Activated naive CD8-positive, alpha-beta T cell treated with anti-CD3 and anti-CD28 coated beads for 36 hours (primary cell): Measurements from ENCODE around the gene OR6C4. TPM values are rescaled to one million over a fixed set of nuclear protein-coding genes. Genes with fewer than 3 reads are reported as not detected.
"Not testable (repeated sequence)": the region's sequence is repeated elsewhere in the genome, so short reads cannot be mapped to it uniquely, and the experiment has no call there.

Source experiments
- DNase-seq: peaks from one replicate; pipeline ENCODE4 v3.0.0; 2021
- H3K27ac Mint-ChIP-seq: one replicate; pipeline ENCODE4 v1.8.0; 2022; ENCODE audit warnings: mild to moderate bottlenecking, moderate library complexity, mixed read lengths
- H3K27me3 Mint-ChIP-seq: one replicate; pipeline ENCODE4 v1.8.0; 2022; ENCODE audit warnings: mild to moderate bottlenecking, mixed read lengths
- H3K36me3 Mint-ChIP-seq: one replicate; pipeline ENCODE4 v1.8.0; 2021; ENCODE audit warnings: mild to moderate bottlenecking, mixed read lengths
- H3K4me1 Mint-ChIP-seq: one replicate; pipeline ENCODE4 v1.8.0; 2021; ENCODE audit warnings: mixed read lengths
- H3K4me3 Mint-ChIP-seq: one replicate; pipeline ENCODE4 v1.8.0; 2022; ENCODE audit warnings: mild to moderate bottlenecking, moderate library complexity, mixed read lengths
- H3K9me3 Mint-ChIP-seq: one replicate; pipeline ENCODE4 v1.8.0; 2022; ENCODE audit warnings: mixed read lengths
- total RNA-seq, 2 experiments: library from RNA; stranded (reverse); gene quantifications; one replicate each; pipeline ENCODE4 v1.2.3, GENCODE V29; 2021

OR6C4 gene
- not detected for total RNA-seq

DNA sequence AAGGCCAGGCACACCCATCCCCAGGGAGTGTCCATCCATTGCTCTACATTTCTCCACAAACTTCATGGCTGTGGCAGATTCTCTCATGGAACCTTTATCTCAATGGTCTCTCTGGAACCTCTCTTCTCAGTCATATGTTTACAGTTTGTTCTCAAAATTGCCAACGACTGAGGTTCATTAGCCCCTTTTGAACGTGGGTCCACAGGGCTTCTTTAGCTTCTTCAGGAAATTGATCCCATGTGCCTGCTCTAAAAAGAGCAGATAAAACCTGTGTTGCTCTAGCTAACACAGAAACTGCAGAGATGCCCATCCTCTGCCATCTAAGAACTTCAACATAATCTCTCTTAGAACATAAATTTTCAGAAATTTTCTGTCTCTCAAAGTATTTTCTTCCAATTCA lies at the start of gene OR6C4:
TSS of gene OR6C4 (plus strand) at position 301 of the 400 bp plus-strand sequence. CDS start 1,625 bp downstream, outside the sequence.
- Mint-ChIP-seq H3K27me3 (peaks cover 24% of the 10 kb centered on the region), H3K36me3 (no peaks in the 10 kb centered on the region), H3K27ac (no peak within 1 kb of the TSS), H3K4me3 (no peak within 1 kb of the TSS), H3K9me3 (no peaks in the 10 kb centered on the region), H3K4me1 (no peaks in the 10 kb centered on the region)
- DNase-seq = no peak

DNA sequence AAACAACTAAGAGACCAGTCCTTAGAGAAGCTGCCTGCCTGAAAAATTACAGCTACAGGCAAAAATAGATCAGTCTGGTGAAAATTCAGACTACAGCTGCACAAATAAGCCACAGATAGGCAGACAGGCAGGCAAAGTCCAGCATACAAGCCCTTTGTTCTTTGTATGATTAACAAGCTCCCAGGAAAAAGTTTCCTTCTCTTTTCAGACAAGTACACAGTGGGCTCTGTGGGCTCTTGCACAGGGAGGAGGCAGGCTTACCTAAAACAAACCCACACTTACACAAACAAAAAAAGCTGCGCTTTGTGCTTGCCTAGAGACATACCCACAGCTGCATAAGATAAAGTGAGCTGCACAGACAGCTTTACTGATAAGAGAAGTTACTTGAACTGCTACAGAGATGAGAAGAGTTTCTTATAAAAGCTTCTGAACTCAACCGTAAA lies 49.6 kb upstream of the OR6C4 start:
- H3K27me3 Mint-ChIP-seq = peaks cover 19% of the 10 kb centered on the region
- no peak overlapping the region for H3K27ac Mint-ChIP-seq
- H3K4me3 Mint-ChIP-seq = no peak overlapping the region
- H3K4me1 Mint-ChIP-seq = no peaks in the 10 kb centered on the region
- H3K36me3 Mint-ChIP-seq = no peaks in the 10 kb centered on the region
- no peaks in the 10 kb centered on the region for H3K9me3 Mint-ChIP-seq
- DNase-seq = no peak

DNA sequence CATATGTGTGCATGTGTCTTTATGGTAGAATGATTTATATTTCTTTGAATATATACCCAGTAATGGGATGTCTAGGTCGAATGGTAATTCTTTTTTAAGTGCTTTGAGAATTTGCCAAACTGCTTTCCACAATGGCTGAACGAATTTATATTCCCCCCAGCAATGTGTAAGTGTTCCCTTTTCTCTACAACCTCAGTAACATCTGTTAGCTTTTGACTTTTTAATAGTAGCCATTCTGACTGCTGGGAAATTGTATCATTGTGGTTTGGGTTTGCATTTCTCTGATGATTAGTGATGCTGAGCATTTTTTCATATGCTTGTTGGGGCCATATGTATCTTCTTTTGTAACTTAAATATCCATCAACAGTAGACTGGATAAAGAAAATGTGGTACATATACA lies 47.8 kb upstream of the OR6C4 start:
- Mint-ChIP-seq H3K4me3 (no peak overlapping the region), H3K4me1 (no peaks in the 10 kb centered on the region), H3K27ac (no peak overlapping the region), H3K27me3 (peaks cover 9% of the 10 kb centered on the region), H3K9me3 (no peaks in the 10 kb centered on the region), H3K36me3 (no peaks in the 10 kb centered on the region)
- DNase-seq = no peak

DNA sequence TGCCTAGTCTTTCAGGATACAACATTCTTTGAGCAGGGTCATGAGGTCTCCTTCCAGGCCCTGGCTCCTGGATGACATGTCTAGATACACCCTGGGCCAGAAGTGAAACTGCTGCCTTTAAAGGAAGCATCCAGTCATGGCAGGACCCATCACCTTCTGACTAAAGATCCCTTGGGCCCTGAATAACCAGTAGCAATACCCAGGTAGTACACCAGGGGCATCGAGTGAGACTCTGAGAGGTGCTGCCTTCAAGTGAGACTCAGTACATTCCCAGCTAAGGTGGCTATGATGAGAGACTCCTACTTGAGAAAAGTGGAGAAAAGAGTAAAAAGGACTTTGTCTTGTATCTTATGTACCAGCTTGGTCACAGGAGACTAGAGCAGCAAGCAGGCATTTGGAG lies 33.7 kb upstream of the OR6C4 start:
- Mint-ChIP-seq H3K27ac (no peak overlapping the region), H3K4me3 (no peak overlapping the region), H3K27me3 (peaks cover 34% of the 10 kb centered on the region), H3K9me3 (no peaks in the 10 kb centered on the region), H3K36me3 (no peaks in the 10 kb centered on the region), H3K4me1 (no peaks in the 10 kb centered on the region)
- peak; percentile 1 for DNase-seq

DNA sequence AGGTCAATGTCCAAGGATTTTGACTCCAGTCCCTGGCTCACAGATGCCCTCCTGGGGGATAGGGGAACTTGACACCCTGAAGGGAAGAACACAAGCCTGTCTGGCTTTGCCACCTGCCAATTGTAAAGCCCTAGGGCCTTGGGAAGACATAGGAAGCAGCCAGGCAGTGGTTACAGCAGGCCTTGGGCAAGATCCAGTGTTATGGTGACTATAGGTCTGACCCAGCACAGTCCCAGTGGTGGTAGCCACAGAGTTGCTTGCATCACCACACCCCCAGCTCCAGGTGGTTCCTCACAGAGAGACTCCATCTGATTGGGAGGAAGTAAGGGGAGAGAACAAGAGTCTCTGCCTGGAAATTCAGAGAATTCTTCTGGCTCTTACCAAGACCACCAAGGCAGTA lies 33.0 kb upstream of the OR6C4 start:
- Mint-ChIP-seq H3K36me3 (no peaks in the 10 kb centered on the region), H3K4me1 (no peaks in the 10 kb centered on the region), H3K4me3 (no peak overlapping the region), H3K27ac (no peak overlapping the region), H3K27me3 (peaks cover 34% of the 10 kb centered on the region), H3K9me3 (peaks cover 2% of the 10 kb centered on the region)
- no peak for DNase-seq

DNA sequence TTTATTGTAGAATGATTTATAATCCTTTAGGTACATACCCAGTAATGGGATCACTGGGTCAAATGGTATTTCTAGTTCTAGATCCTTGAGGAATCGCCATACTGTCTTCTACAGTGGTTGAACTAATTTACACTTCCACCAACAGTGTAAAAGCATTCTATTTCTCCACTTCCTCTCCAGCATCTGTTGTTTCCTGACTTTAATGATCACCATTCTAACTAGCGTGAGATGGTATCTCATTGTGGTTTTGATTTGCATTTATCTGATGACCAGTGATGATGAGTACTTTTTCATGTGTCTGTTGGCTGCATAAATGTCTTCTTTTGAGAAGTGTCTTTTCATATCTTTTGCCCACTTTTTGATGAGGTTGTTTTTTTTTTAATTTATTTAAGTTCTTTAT lies 1.2 kb upstream of the OR6C4 start:
- H3K27ac Mint-ChIP-seq, H3K4me3 Mint-ChIP-seq, H3K9me3 Mint-ChIP-seq, H3K36me3 Mint-ChIP-seq, DNase-seq, H3K4me1 Mint-ChIP-seq: not testable (repeated sequence)
- peaks cover 26% of the 10 kb centered on the region for H3K27me3 Mint-ChIP-seq

DNA sequence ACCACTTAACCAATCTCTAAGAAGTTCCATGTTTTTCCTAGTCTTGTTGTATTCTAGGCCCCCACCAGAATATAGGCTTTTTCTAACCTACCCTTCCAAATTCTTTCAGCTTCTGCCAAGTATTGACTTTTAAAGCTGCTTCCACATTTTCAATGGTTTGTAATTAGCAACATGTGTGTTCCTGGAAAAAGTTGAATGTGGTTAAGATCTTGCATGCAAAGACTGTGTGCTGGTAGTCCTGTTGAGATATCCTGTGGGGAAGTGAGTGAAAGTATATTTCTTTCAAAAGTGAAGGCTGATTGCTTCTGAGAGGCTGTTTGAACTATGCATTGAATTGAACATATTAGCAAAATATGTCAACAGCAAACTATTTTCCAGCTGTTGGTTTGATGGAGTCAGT lies 646 bp upstream of the OR6C4 start:
- no peaks in the 10 kb centered on the region for H3K36me3 Mint-ChIP-seq
- no peak overlapping the region for H3K4me3 Mint-ChIP-seq
- no peak overlapping the region for H3K27ac Mint-ChIP-seq
- no peak for DNase-seq
- H3K9me3 Mint-ChIP-seq = no peaks in the 10 kb centered on the region
- no peaks in the 10 kb centered on the region for H3K4me1 Mint-ChIP-seq
- H3K27me3 Mint-ChIP-seq = peaks cover 21% of the 10 kb centered on the region

DNA sequence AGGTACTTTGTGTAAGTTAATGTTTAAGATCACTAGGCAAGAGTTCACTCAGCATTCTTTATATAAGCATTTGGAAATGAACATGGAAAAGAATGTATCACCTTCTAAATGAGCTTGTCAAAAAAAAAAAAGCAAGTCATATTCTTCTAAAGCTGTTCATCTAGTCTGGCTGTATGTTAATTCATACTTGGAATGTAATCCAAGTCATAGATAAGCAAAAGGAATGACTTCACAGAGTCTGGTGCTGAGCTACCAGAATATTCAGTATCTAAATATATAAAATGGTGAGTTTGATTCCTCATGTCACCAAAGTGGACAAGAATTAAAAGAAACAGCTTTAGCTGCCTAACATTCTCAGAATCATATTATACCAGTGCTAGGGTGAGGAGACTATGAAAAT lies 4.9 kb downstream of the OR6C4 start:
- H3K4me3 Mint-ChIP-seq = no peak overlapping the region
- DNase-seq = no peak
- no peak overlapping the region for H3K27ac Mint-ChIP-seq
- peaks cover 12% of the 10 kb centered on the region for H3K9me3 Mint-ChIP-seq
- no peaks in the 10 kb centered on the region for H3K36me3 Mint-ChIP-seq
- peaks cover 21% of the 10 kb centered on the region for H3K27me3 Mint-ChIP-seq
- H3K4me1 Mint-ChIP-seq = no peaks in the 10 kb centered on the region

DNA sequence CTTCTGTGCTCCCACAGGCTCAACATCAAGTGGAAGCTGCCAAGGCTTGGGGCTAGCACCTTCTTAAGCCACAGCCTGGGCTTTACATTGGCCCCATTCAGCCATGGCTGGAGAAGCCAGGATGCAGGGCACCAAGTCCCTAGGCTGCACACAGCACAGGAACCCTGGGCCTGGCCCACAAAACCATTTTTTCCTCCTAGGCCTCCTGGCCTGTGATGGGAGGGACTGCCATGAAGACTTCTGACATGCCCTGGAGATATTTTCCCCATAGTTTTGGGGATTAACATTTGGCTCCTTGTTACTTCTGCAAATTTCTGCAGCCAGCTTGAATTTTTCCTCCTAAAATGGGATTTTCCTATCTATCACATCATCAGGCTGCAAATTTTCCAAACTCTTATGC lies 20.7 kb downstream of the OR6C4 start:
- H3K4me3 Mint-ChIP-seq = not testable (repeated sequence)
- peaks cover 23% of the 10 kb centered on the region for H3K9me3 Mint-ChIP-seq

DNA sequence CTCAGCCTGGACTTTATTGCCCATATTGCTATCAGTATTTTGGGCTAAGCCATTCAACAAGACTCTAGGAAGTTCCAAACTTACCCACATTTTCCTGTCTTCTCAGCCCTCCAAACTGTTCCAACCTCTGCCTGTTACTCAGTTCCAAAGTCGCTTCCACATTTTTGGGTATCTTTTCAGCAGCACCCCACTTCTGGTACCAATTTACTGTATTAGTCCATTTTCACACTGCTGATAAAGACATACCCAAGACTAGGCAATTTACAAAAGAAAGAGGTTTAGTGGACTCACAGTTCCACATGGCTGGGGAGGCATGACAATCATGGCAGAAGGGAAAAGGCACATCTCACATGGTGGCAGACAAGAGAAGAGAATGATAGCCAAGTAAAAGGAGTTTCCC lies 21.3 kb downstream of the OR6C4 start:
- H3K27me3 Mint-ChIP-seq, H3K4me3 Mint-ChIP-seq, H3K36me3 Mint-ChIP-seq, H3K4me1 Mint-ChIP-seq, DNase-seq, H3K27ac Mint-ChIP-seq: not testable (repeated sequence)
- H3K9me3 Mint-ChIP-seq = peaks cover 22% of the 10 kb centered on the region

More for the DNA sequence above, 20.7 kb downstream of the OR6C4 start:
- not testable (repeated sequence) for H3K4me1 Mint-ChIP-seq, H3K36me3 Mint-ChIP-seq, H3K27me3 Mint-ChIP-seq, DNase-seq, H3K27ac Mint-ChIP-seq

DNA sequence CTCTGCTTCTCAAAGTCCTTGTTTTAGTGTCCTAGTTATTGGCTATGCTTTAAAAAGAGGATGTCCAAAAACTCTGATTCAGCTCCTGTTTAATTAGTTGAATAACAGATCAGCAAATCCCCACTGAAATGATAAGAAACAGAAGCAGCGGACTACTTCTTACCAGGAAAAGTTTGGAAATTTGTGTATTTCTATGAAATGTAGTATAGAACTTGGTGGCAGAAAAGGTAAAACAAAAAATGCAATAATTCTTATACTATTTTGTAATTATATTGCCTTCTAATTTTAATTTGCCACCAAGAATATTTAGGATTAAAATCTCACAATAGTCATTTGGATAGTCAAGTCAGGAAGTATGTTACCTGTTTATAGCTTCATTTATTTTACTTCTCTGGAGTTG lies 22.8 kb downstream of the OR6C4 start, which contains the start of gene OR2AP1:
TSS of gene OR2AP1 (plus strand) at position 301 of the 400 bp plus-strand sequence. CDS start 1,947 bp downstream, outside the sequence.
- DNase-seq = no peak
- Mint-ChIP-seq H3K4me1 (no peaks in the 10 kb centered on the region), H3K36me3 (no peaks in the 10 kb centered on the region), H3K27ac (no peak within 1 kb of the TSS), H3K27me3 (peaks cover 5% of the 10 kb centered on the region), H3K4me3 (no peak within 1 kb of the TSS), H3K9me3 (peaks cover 21% of the 10 kb centered on the region)

DNA sequence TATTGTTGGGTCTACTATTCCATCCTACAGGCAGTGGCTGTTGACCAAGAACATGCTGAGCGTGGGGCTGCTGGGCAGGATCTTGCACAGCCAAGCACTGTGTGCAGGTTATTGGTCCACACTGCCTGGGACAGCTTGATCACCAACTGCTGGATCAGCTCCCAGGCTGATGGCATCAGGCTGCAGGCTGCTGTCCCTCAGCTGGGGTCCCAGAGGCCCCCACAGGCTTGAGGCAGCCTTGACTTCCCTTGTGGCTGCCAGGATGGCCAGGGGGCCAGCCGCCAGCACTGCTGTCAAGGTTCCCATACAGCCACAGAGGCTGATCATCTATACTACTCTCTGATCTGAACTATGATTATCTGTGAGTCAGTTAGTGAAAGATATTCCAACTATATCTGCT lies 32.7 kb downstream of the OR6C4 start:
- H3K27ac Mint-ChIP-seq = no peak overlapping the region
- no peaks in the 10 kb centered on the region for H3K4me1 Mint-ChIP-seq
- no peak overlapping the region for H3K4me3 Mint-ChIP-seq
- no peaks in the 10 kb centered on the region for H3K9me3 Mint-ChIP-seq
- DNase-seq = no peak
- peaks cover 29% of the 10 kb centered on the region for H3K27me3 Mint-ChIP-seq
- H3K36me3 Mint-ChIP-seq = peaks cover 2% of the 10 kb centered on the region

DNA sequence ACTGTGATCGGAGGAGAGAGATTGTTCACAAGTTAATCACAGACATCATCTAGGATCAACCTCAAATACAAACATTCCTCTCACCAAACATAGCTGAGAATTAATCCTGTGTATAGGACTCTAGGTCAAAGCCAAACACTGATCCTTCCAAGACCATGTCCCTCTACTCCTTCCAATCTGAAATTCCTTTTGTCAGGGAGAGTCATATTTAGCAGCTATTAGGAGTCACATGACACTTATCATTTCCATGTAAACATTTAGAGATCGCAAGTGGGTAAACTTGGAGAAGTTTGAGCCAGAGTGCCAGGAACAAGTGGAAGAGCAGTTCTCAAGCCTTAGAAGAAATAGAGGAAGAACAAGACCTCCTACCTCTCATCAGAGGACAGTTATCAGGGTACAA lies 36.4 kb downstream of the OR6C4 start:
- Mint-ChIP-seq H3K4me1 (no peaks in the 10 kb centered on the region), H3K36me3 (peaks cover 2% of the 10 kb centered on the region), H3K27ac (no peak overlapping the region), H3K9me3 (no peaks in the 10 kb centered on the region), H3K27me3 (peaks cover 42% of the 10 kb centered on the region), H3K4me3 (no peak overlapping the region)
- DNase-seq = no peak

DNA sequence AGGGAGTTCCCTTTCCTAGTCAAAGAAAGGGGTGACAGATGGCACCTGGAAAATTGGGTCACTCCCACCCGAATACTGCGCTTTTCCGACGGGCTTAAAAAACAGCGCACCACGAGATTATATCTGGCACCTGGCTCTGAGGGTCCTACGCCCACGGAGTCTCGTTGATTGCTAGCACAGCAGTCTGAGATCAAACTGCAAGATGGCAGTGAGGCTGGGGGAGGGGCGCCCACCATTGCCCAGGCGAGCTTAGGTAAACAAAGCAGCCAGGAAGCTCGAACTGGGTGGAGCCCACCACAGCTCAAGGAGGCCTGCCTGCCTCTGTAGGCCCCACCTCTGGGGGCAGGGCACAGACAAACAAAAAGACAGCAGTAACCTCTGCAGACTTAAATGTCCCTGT lies 40.8 kb downstream of the OR6C4 start:
- H3K36me3 Mint-ChIP-seq, H3K9me3 Mint-ChIP-seq, H3K4me1 Mint-ChIP-seq, H3K27ac Mint-ChIP-seq, DNase-seq, H3K4me3 Mint-ChIP-seq: not testable (repeated sequence)
- peaks cover 38% of the 10 kb centered on the region for H3K27me3 Mint-ChIP-seq
